MM.1S (cell line): ENCODE data around the gene DDI2.

ENCODE experiments used
- DNase-seq: peaks from one replicate; pipeline ENCODE4 v3.0.0-alpha.2; 2015
- H2AFZ ChIP-seq: fragments of 300-600 bp; sonication (generic); 2 replicates; pipeline ENCODE4 v1.6.0; 2016; ENCODE audit warnings: antibody characterized with exemption, low read length
- H3F3A ChIP-seq: fragments of 300-600 bp; sonication (generic); 2 replicates; pipeline ENCODE4 v1.6.1; 2016; ENCODE audit warnings: mild to moderate bottlenecking, antibody characterized with exemption, low read length, moderate library complexity, mixed read lengths; ENCODE audit not compliant: insufficient read depth
- H3K27ac ChIP-seq: fragments of 300-600 bp; sonication (generic); 2 replicates; pipeline ENCODE4 v1.5.1; 2016; ENCODE audit warnings: mild to moderate bottlenecking, low read length
- H3K27me3 ChIP-seq: fragments of 300-600 bp; sonication (generic); replicated peaks from 2 replicates; pipeline ENCODE4 v1.6.0; 2016; ENCODE audit warnings: low read length; ENCODE audit not compliant: insufficient read depth
- H3K36me3 ChIP-seq: fragments of 300-600 bp; sonication (generic); replicated peaks from 2 replicates; pipeline ENCODE4 v1.6.1; 2016; ENCODE audit warnings: mild to moderate bottlenecking, low read length, mixed read lengths; ENCODE audit not compliant: insufficient read depth
- H3K4me1 ChIP-seq: fragments of 300-600 bp; sonication (generic); 2 replicates; pipeline ENCODE4 v1.6.1; 2016; ENCODE audit warnings: low read length, mixed read lengths
- H3K4me2 ChIP-seq: fragments of 300-600 bp; sonication (generic); 2 replicates; pipeline ENCODE4 v1.6.0; 2016; ENCODE audit warnings: low read depth, low read length
- H3K4me3 ChIP-seq: fragments of 300-600 bp; sonication (generic); 2 replicates; pipeline ENCODE4 v1.5.1; 2016; ENCODE audit warnings: low read length, mixed read lengths
- H3K79me2 ChIP-seq: fragments of 300-600 bp; sonication (generic); 2 replicates; pipeline ENCODE4 v1.6.1; 2016; ENCODE audit warnings: mixed run types, low read length, mixed read lengths
- H3K9ac ChIP-seq: fragments of 300-600 bp; sonication (generic); 2 replicates; pipeline ENCODE4 v1.6.1; 2016; ENCODE audit warnings: low read length, mixed read lengths
- H3K9me2 ChIP-seq: fragments of 300-600 bp; sonication (generic); replicated peaks from 2 replicates; pipeline ENCODE4 v1.6.1; 2016; ENCODE audit warnings: mild to moderate bottlenecking, low read length, mixed read lengths; ENCODE audit not compliant: insufficient read depth
- H3K9me3 ChIP-seq: fragments of 300-600 bp; sonication (generic); replicated peaks from 2 replicates; pipeline ENCODE4 v1.6.1; 2016; ENCODE audit warnings: mild to moderate bottlenecking, low read length, mixed read lengths; ENCODE audit not compliant: insufficient read depth
- H4K20me1 ChIP-seq: fragments of 300-600 bp; sonication (generic); 2 replicates; pipeline ENCODE4 v1.6.1; 2016; ENCODE audit warnings: mild to moderate bottlenecking, low read length, moderate library complexity, mixed read lengths; ENCODE audit not compliant: insufficient read depth
- CTCF ChIP-seq: fragments of 300-600 bp; sonication (generic); IDR thresholded peaks from 2 replicates; pipeline ENCODE4 v1.5.1; 2016; ENCODE audit warnings: antibody characterized with exemption, low read length, mixed read lengths
- EZH2 ChIP-seq: fragments of 300-600 bp; sonication (generic); optimal IDR thresholded peaks from 2 replicates; pipeline ENCODE3; 2017; ENCODE audit warnings: low read depth, mild to moderate bottlenecking, antibody characterized with exemption, low read length, mixed read lengths
- EZH2phosphoT487 ChIP-seq: fragments of 300-600 bp; sonication (generic); IDR thresholded peaks from 2 replicates; pipeline ENCODE4 v1.6.1; 2018; ENCODE audit warnings: antibody characterized with exemption, low read length

DDI2 gene

DNA sequence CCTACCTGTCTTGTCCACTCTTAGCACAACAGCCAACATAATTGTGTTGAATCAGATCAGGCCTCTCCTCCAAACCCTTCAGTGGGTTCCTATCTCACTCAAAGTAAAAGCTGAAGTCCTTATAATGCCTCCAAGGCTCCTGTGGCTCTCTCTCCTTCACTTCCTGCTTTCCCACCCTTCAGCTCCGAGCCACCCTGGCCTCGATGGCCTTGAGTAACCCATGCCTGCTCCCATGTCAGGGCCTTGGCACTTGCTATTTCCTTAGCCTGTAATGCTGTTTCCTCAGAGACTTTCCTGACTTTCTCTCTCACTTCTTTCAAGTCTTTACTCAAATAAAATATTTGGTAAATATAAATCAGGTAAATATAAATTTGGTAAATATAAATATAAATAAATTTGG, 58.8 kb downstream of the DDI2 start:
- Histone ChIP-seq H3K4me1 (no peaks in the 10 kb centered on the region), H3K9ac (no peak overlapping the region), H3K9me2 (no peaks in the 10 kb centered on the region), H3K27me3 (no peaks in the 10 kb centered on the region), H3K9me3 (no peaks in the 10 kb centered on the region), H3K79me2 (no peaks in the 10 kb centered on the region), H3K4me3 (no peak overlapping the region), H3K36me3 (no peaks in the 10 kb centered on the region), H3K4me2 (no peak overlapping the region), H2AFZ (no peak overlapping the region), H4K20me1 (no peaks in the 10 kb centered on the region), H3F3A (no peaks in the 10 kb centered on the region), H3K27ac (no peak overlapping the region)
- DNase-seq = no peak
- no peak for TF ChIP-seq EZH2phosphoT487

- DNase-seq = no peak
- Histone ChIP-seq H3K9me3 (no peaks in the 10 kb centered on the region), H3F3A (no peaks in the 10 kb centered on the region), H3K4me2 (no peak overlapping the region), H3K4me3 (no peak overlapping the region), H2AFZ (no peak overlapping the region), H3K4me1 (no peaks in the 10 kb centered on the region), H3K9ac (no peak overlapping the region), H4K20me1 (no peaks in the 10 kb centered on the region), H3K79me2 (no peaks in the 10 kb centered on the region), H3K9me2 (no peaks in the 10 kb centered on the region), H3K27me3 (no peaks in the 10 kb centered on the region), H3K36me3 (no peaks in the 10 kb centered on the region), H3K27ac (no peak overlapping the region)
- no peak for TF ChIP-seq EZH2phosphoT487
- no peak for TF ChIP-seq EZH2
- no peak for TF ChIP-seq CTCF
These were observed 59.7 kb downstream of the DDI2 start for GRCh38 chr1:15676688-15677661.

DNA sequence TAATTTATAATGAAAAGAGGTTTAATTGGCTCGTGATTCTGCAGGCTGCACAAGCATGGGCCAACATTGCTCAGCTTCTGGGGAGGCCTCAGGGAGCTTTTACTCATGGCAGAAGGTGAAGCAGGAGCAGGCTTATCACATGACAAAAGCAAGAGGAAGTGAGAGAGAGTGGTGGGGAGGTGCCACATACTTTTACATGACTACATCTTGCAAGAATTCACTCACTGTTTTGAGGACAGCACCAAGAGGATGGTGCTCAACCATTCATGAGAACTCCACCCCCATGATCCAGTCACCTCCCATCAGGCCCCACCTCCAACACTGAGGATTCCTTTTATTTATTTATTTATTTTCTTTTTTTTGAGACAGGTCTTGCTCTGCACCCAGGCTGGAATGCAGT, 61.3 kb downstream of the DDI2 start:
- Histone ChIP-seq H3K4me2 (no peak overlapping the region), H3K4me1 (no peaks in the 10 kb centered on the region)

More for the DNA sequence above, 61.3 kb downstream of the DDI2 start:
- Histone ChIP-seq H4K20me1 (no peaks in the 10 kb centered on the region), H2AFZ (no peak overlapping the region), H3K9me2 (no peaks in the 10 kb centered on the region), H3F3A (peaks cover under 1% of the 10 kb centered on the region; the same call in 1 of the 2 replicates), H3K36me3 (no peaks in the 10 kb centered on the region), H3K27me3 (no peaks in the 10 kb centered on the region), H3K9me3 (no peaks in the 10 kb centered on the region), H3K27ac (no peak overlapping the region), H3K79me2 (no peaks in the 10 kb centered on the region), H3K9ac (no peak overlapping the region), H3K4me3 (no peak overlapping the region)
- DNase-seq = peak; percentile 40
- TF ChIP-seq EZH2 (no peak), CTCF (no peak), EZH2phosphoT487 (no peak)
